HepG2 (cell line): Measurements from ENCODE around the gene BRD2. TPM values are rescaled to one million over a fixed set of nuclear protein-coding genes. Genes with fewer than 3 reads are reported as not detected.

Source experiments
- ATAC-seq: fragments of 200-7000 bp; cut with Tn5 transposase; 3 replicates; pipeline ENCODE4 v1.9.1; 2020; ENCODE audit warnings: mild to moderate bottlenecking, moderate library complexity
- BruUV-seq: library from RNA; stranded (reverse); fragments of 400-500 nt; replicated peaks from 2 replicates; lab custom pipeline; 2021; lab: Mats Ljungman, UMichigan
- CTCF ChIA-PET: fragments of 300-600 bp; formaldehyde crosslinking; extraction: SDS; loops from one replicate; lab custom pipeline; 2021; ENCODE audit warnings: low total read pairs, inconsistent platforms, low intra/inter-chr PET ratio; lab: Yijun Ruan, JAX
- POLR2A ChIA-PET: fragments of 350-600 bp; sonication (Branson Sonifier 250); formaldehyde crosslinking; loops from one replicate; lab custom pipeline; 2020; ENCODE audit warnings: antibody characterized with exemption, inconsistent platforms; lab: Yijun Ruan, JAX
- DNase-seq: peaks from one replicate; pipeline ENCODE4 v3.0.0-alpha.2; 2015; ENCODE audit warnings: low spot score
- FAIRE-seq: peaks from 3 replicates; lab custom pipeline; 2011; peaks lifted over from hg19 to GRCh38; lab: Jason Lieb, UNC
- H2AFZ ChIP-seq: one replicate; pipeline ENCODE4 v1.6.1; 2011; ENCODE audit warnings: low read length, inconsistent platforms
- H3K27ac ChIP-seq: fragments of 300-600 bp; 3 replicates; pipeline ENCODE4 v1.8.0; 2011; ENCODE audit warnings: mixed run types, mild to moderate bottlenecking, mixed read lengths, low read length, inconsistent platforms; ENCODE audit not compliant: insufficient read depth; ENCODE audit errors: extremely low read length
- H3K27me3 ChIP-seq, 2 experiments: fragments of 200-600 bp in 1 of 2; 2 replicates in 1 of 2; 3 replicates in 1 of 2; pipeline versions ENCODE4 v1.6.0 to v1.8.0; 2011; ENCODE audit warnings: low read length in 2 of 2, mild to moderate bottlenecking in 2 of 2, moderate library complexity in 2 of 2, inconsistent platforms in 1 of 2; ENCODE audit not compliant: insufficient read depth in 2 of 2, control insufficient read depth in 1 of 2
- H3K36me3 ChIP-seq, 2 experiments: fragments of 200-600 bp in 1 of 2; replicated peaks in 1 of 2; 2 replicates in 1 of 2; 3 replicates in 1 of 2; pipeline versions ENCODE4 v1.5.1 to v1.8.0; 2011; ENCODE audit warnings: low read length in 2 of 2, inconsistent platforms in 1 of 2; ENCODE audit not compliant: insufficient read depth in 2 of 2, control insufficient read depth in 1 of 2
- H3K4me1 ChIP-seq: 2 replicates; pipeline ENCODE4 v1.5.1; 2012; ENCODE audit warnings: low read length, inconsistent platforms; ENCODE audit not compliant: insufficient read depth
- H3K4me2 ChIP-seq: 2 replicates; pipeline ENCODE4 v1.6.0; 2011; ENCODE audit warnings: low read depth, low read length, inconsistent platforms
- H3K4me3 ChIP-seq, 3 experiments: fragments of 200-600 bp in 1 of 3; sonication (generic), shearing (Covaris generic) in 1 of 3; replicated peaks in 1 of 3; 2 replicates each; pipeline ENCODE4 v1.5.1; 2011 to 2016; ENCODE audit warnings: low read length in 3 of 3, inconsistent platforms in 2 of 3, low read depth in 2 of 3, mild to moderate bottlenecking in 2 of 3, control low read depth in 1 of 3, mixed read lengths in 1 of 3; ENCODE audit not compliant: insufficient read depth in 1 of 3
- H3K79me2 ChIP-seq: one replicate; pipeline ENCODE4 v1.6.1; 2011; ENCODE audit warnings: low read length, inconsistent platforms; ENCODE audit not compliant: insufficient read depth
- H3K9ac ChIP-seq: 2 replicates; pipeline ENCODE4 v1.6.0; 2011; ENCODE audit warnings: mild to moderate bottlenecking, low read depth, low read length, inconsistent platforms; ENCODE audit not compliant: insufficient read depth
- H3K9me3 ChIP-seq: 2 replicates; pipeline ENCODE4 v1.5.1; 2012; ENCODE audit warnings: mild to moderate bottlenecking, low read length
- H4K20me1 ChIP-seq: 2 replicates; pipeline ENCODE4 v1.6.0; 2011; ENCODE audit warnings: inconsistent platforms, mild to moderate bottlenecking, low read length, moderate library complexity; ENCODE audit not compliant: insufficient read depth
- CREBL2 ChIP-seq: sonication (generic); formaldehyde crosslinking; IDR thresholded peaks from 2 replicates; pipeline ENCODE4 v1.8.1; 2023; ENCODE audit warnings: missing genetic modification reagents, mild to moderate bottlenecking, borderline replicate concordance
- ERF ChIP-seq: IDR thresholded peaks from 2 replicates; pipeline ENCODE4 v1.6.1; 2018; ENCODE audit warnings: missing biosample characterization, missing genetic modification reagents
- MAZ ChIP-seq, 2 experiments: sonication (generic) in 1 of 2; formaldehyde crosslinking in 1 of 2; IDR thresholded peaks; 2 replicates each; pipeline versions ENCODE4 v1.5.0 to v1.6.1; 2012 to 2020; ENCODE audit warnings: low read depth in 2 of 2, mild to moderate bottlenecking in 2 of 2, borderline replicate concordance in 1 of 2, improper control_type of control experiment in 1 of 2, low read length in 1 of 2, missing genetic modification reagents in 1 of 2, moderate library complexity in 1 of 2
- NCOA2 ChIP-seq: sonication (generic); formaldehyde crosslinking; IDR thresholded peaks from 2 replicates; pipeline ENCODE4 v1.8.0; 2022; ENCODE audit warnings: inconsistent platforms
- NFKBIZ ChIP-seq: IDR thresholded peaks from 2 replicates; pipeline ENCODE4 v1.6.1; 2018; ENCODE audit warnings: missing genetic modification reagents, missing compliant biosample characterization
- REPIN1 ChIP-seq: sonication (generic); formaldehyde crosslinking; IDR thresholded peaks from 2 replicates; pipeline ENCODE4 v1.8.0; 2022; ENCODE audit warnings: missing genetic modification reagents, low read depth, mild to moderate bottlenecking, borderline replicate concordance
- THAP7 ChIP-seq: sonication (generic); formaldehyde crosslinking; IDR thresholded peaks from 2 replicates; pipeline ENCODE4 v1.8.1; 2023; ENCODE audit warnings: mild to moderate bottlenecking, missing genetic modification reagents
- ZNF331 ChIP-seq: sonication (generic); formaldehyde crosslinking; IDR thresholded peaks from 2 replicates; pipeline ENCODE4 v1.4.0; 2020; ENCODE audit warnings: missing genetic modification reagents
- WGBS: methylation state at CpG from one replicate; pipeline ENCODE4 v1.1.6; 2017; ENCODE audit warnings: low lambda C conversion rate; 5-methylcytosine and 5-hydroxymethylcytosine counted together
- in situ Hi-C: cut with HindIII; loops from 2 replicates; pipeline ENCODE4 v1.10.0; 2017; ENCODE audit warnings: low pct_unique_long_range_greater_than_20kb; ENCODE audit not compliant: extremely low pct_ligation_motif_present
- intact Hi-C: fragments of 100-400 bp; cut with micrococcal nuclease; formaldehyde crosslinking; loops from one replicate; pipeline ENCODE4 v1.10.0; 2022; ENCODE audit not compliant: unreplicated experiment
- polyA plus RNA-seq, 8 experiments: library from polyadenylated mRNA; depleted of rRNA in 3 of 8; stranded (reverse) in 7 of 8; unstranded in 1 of 8; fragments of >200 nt; fragmentation: Illumina TruSeq in 4 of 8; extraction: Trizol in 4 of 8; gene quantifications; 2 replicates each; pipeline versions ENCODE4 v1.2.1 to v1.2.3, GENCODE V29; 2011 to 2016; ENCODE audit warnings: low read depth in 4 of 8, missing spikeins in 1 of 8, mixed read lengths in 1 of 8; ENCODE audit not compliant: insufficient read depth in 1 of 8
- total RNA-seq, 5 experiments: library from RNA; depleted of rRNA; stranded (reverse); fragments of >200 nt; fragmentation: Illumina TruSeq; extraction: Trizol; gene quantifications; 2 replicates each; pipeline ENCODE4 v1.2.3, GENCODE V29; 2016; ENCODE audit warnings: low read depth in 1 of 5

The BRD2 gene
- total and polyA plus RNA-seq, 2 of the 13 experiments (the other 11 are each of a cell fraction or from before 2014, with no cell fraction given), result 143 to 202 TPM

- no peak for DNase-seq
- Histone ChIP-seq H3K27me3 (peaks cover 2 to 23% of the 10 kb centered on the region in 2 experiments; a peak in 4 of 5 replicates), H2AFZ (no peak overlapping the region), H3K9ac (no peak overlapping the region), H4K20me1 (no peaks in the 10 kb centered on the region), H3K79me2 (no peaks in the 10 kb centered on the region), H3K4me3 (no peak overlapping the region), H3K36me3 (no peaks in the 10 kb centered on the region), H3K9me3 (peaks cover 5% of the 10 kb centered on the region), H3K4me1 (no peaks in the 10 kb centered on the region), H3K27ac (no peak overlapping the region), H3K4me2 (no peak overlapping the region)
- in situ Hi-C loops, result loop anchor here (5.0 kb wide), 1 partner anchor 58 kb away; no protein-coding TSS in a partner anchor
- WGBS, result 11% methylated on average over 9 of the region's 9 CpGs
- ATAC-seq, result no peak
- FAIRE-seq, result no peak
- ChIA-PET POLR2A (interaction anchor here (1.2 to 2.7 kb wide), 2 partner anchors 27 to 38 kb away, joined by 3 to 10 read pairs; no protein-coding TSS in a partner anchor), CTCF (no interaction called here)
- TF ChIP-seq ERF (CRISPR knock-in tag) (no peak), MAZ (IDR thresholded peaks at IDR 0.05; ENCODE audit: borderline replicate concordance, low read depth, low read length) (no peak), MAZ (CRISPR knock-in tag; IDR thresholded peaks at IDR 0.05; ENCODE audit: low read depth) (no peak), NCOA2 (CRISPR knock-in tag) (no peak), NFKBIZ (CRISPR knock-in tag) (no peak), REPIN1 (CRISPR knock-in tag) (no peak), CREBL2 (CRISPR knock-in tag) (no peak), THAP7 (CRISPR knock-in tag) (no peak), ZNF331 (CRISPR knock-in tag) (no peak)
- intact Hi-C loops, result no loop called here
- no TSS peak for BruUV-seq
Observed at GRCh38 chr6:32945108-32945760, 23.2 kb upstream of the BRD2 start.
